ENCODE results near the gene SMO. TPM values are rescaled to one million over a fixed set of nuclear protein-coding genes. Genes with fewer than 3 reads are reported as not detected.
"Not testable (repeated sequence)": the region's sequence is repeated elsewhere in the genome, so short reads cannot be mapped to it uniquely, and the experiment has no call there.

SMO gene
- total RNA-seq, 3 donors from 2014 or later, result 2.1 to 11.2 (median 2.2) TPM

GRCh38 chr7:129244220-129244619, 55.8 kb downstream of the SMO start:
- intact Hi-C loops (cut with DNase I, micrococcal nuclease), result no loop called here
- ATAC-seq (no peak), DNase-seq (no peak)
- no peak for TF ChIP-seq CTCF (IDR thresholded peaks at IDR 0.05)
- H3K4me3 ChIP-seq, result no peak overlapping the region
- H3K36me3 ChIP-seq (ENCODE audit: low read depth), result no peaks in the 10 kb centered on the region
- H3K9me3 ChIP-seq, result no peaks in the 10 kb centered on the region
- H3K4me1 ChIP-seq (ENCODE audit: low read depth), result no peaks in the 10 kb centered on the region

- ATAC-seq (no peak), DNase-seq (no peak)
- Histone ChIP-seq H3K4me1 (ENCODE audit: low read depth) (no peaks in the 10 kb centered on the region), H3K9me3 (no peaks in the 10 kb centered on the region), H3K36me3 (ENCODE audit: low read depth) (no peaks in the 10 kb centered on the region), H3K4me3 (no peak overlapping the region)
- no peak for TF ChIP-seq CTCF (IDR thresholded peaks at IDR 0.05)
- intact Hi-C loops (cut with DNase I, micrococcal nuclease), result no loop called here
Observed at GRCh38 chr7:129245533-129245932, 57.1 kb downstream of the SMO start.

- Histone ChIP-seq H3K9me3 (no peaks in the 10 kb centered on the region), H3K4me1 (ENCODE audit: low read depth) (no peaks in the 10 kb centered on the region), H3K36me3 (ENCODE audit: low read depth) (no peaks in the 10 kb centered on the region), H3K4me3 (no peak overlapping the region)
- ATAC-seq, result no peak
- intact Hi-C loops (cut with DNase I, micrococcal nuclease), result no loop called here
- no peak for DNase-seq
- TF ChIP-seq CTCF (IDR thresholded peaks at IDR 0.05), result no peak
Observed at GRCh38 chr7:129247087-129247486, 58.7 kb downstream of the SMO start.

GRCh38 chr7:129252128-129252527, 63.7 kb downstream of the SMO start:
- no peak for TF ChIP-seq CTCF (IDR thresholded peaks at IDR 0.05)
- Histone ChIP-seq H3K4me1 (ENCODE audit: low read depth) (peaks cover 2% of the 10 kb centered on the region), H3K4me3 (no peak overlapping the region), H3K36me3 (ENCODE audit: low read depth) (no peaks in the 10 kb centered on the region), H3K9me3 (no peaks in the 10 kb centered on the region)
- no peak for DNase-seq
- no peak for ATAC-seq
- intact Hi-C loops (cut with DNase I, micrococcal nuclease), result no loop called here

GRCh38 chr7:129252603-129253002, 64.2 kb downstream of the SMO start:
- intact Hi-C loops (cut with DNase I, micrococcal nuclease); H3K4me3 ChIP-seq; H3K36me3 ChIP-seq (ENCODE audit: low read depth); H3K9me3 ChIP-seq; ATAC-seq; H3K4me1 ChIP-seq (ENCODE audit: low read depth); DNase-seq: not testable (repeated sequence)

- Histone ChIP-seq H3K9me3 (no peaks in the 10 kb centered on the region), H3K4me1 (ENCODE audit: low read depth) (peaks cover 2% of the 10 kb centered on the region), H3K4me3 (no peak overlapping the region), H3K36me3 (ENCODE audit: low read depth) (no peaks in the 10 kb centered on the region)
- intact Hi-C loops (cut with DNase I, micrococcal nuclease), result no loop called here
- DNase-seq, result no peak
- TF ChIP-seq CTCF (IDR thresholded peaks at IDR 0.05), result no peak
- ATAC-seq, result no peak
Observed at GRCh38 chr7:129255800-129256199, 67.4 kb downstream of the SMO start.

All from mucosa of descending colon (tissue), 3 donors.